H1 (cell line): ENCODE measurements around the gene CYLD. TPM values are rescaled to one million over a fixed set of nuclear protein-coding genes. Genes with fewer than 3 reads are reported as not detected.

Experiments used
- ASH2L ChIP-seq: fragments of 200-600, 300-600 bp; sonication (generic); IDR thresholded peaks from one replicate; pipeline ENCODE4 v1.7.1; 2017; ENCODE audit warnings: low read length
- BACH1 ChIP-seq: IDR thresholded peaks from 2 replicates; pipeline ENCODE4 v1.6.1; 2012; ENCODE audit warnings: low read length, improper control_type of control experiment
- CEBPB ChIP-seq: IDR thresholded peaks from 2 replicates; pipeline ENCODE4 v1.6.1; 2012; ENCODE audit warnings: low read depth, low read length
- CHD1 ChIP-seq: IDR thresholded peaks from 2 replicates; pipeline ENCODE4 v1.6.1; 2012; ENCODE audit warnings: low read depth, low read length, improper control_type of control experiment
- CHD7 ChIP-seq: fragments of 300-600 bp; sonication (generic); IDR thresholded peaks from 2 replicates; pipeline ENCODE4 v1.7.1; 2012; ENCODE audit warnings: low read length, moderate library complexity, mild to moderate bottlenecking, inconsistent platforms; ENCODE audit not compliant: insufficient replicate concordance
- CTBP2 ChIP-seq: IDR thresholded peaks from 2 replicates; pipeline ENCODE4 v1.7.0; 2011; ENCODE audit warnings: borderline replicate concordance, mild to moderate bottlenecking, moderate library complexity, mixed read lengths, low read length; ENCODE audit not compliant: insufficient read depth, insufficient read length
- JUND ChIP-seq: IDR thresholded peaks from 2 replicates; pipeline ENCODE4 v1.6.1; 2011; ENCODE audit warnings: mild to moderate bottlenecking, improper control_type of control experiment, low read length
- MAX ChIP-seq: IDR thresholded peaks from 2 replicates; pipeline ENCODE4 v1.6.1; 2012; ENCODE audit warnings: inconsistent platforms
- NANOG ChIP-seq: IDR thresholded peaks from 2 replicates; pipeline ENCODE4 v1.6.1; 2011; ENCODE audit warnings: low read length, low read depth, mild to moderate bottlenecking, inconsistent platforms; ENCODE audit not compliant: insufficient read depth, poor library complexity, severe bottlenecking
- RBBP5 ChIP-seq: IDR thresholded peaks from 2 replicates; pipeline ENCODE4 v1.7.1; 2012; ENCODE audit warnings: low read depth, mild to moderate bottlenecking, inconsistent platforms, low read length, moderate library complexity, borderline replicate concordance
- SRF ChIP-seq: IDR thresholded peaks from 2 replicates; pipeline ENCODE4 v1.6.1; 2011; ENCODE audit warnings: mild to moderate bottlenecking, low read depth, low read length, moderate library complexity
- SUZ12 ChIP-seq: fragments of 200-600 bp; sonication (generic); IDR thresholded peaks from 2 replicates; pipeline ENCODE4 v1.6.1; 2012; ENCODE audit warnings: mild to moderate bottlenecking, inconsistent platforms, low read length, moderate library complexity, mixed read lengths
- polyA plus RNA-seq, 7 experiments: library from polyadenylated mRNA; depleted of rRNA in 3 of 7; stranded (reverse) in 5 of 7; unstranded in 2 of 7; fragments of >200 nt in 5 of 7; fragments of 200-250 nt in 2 of 7; gene quantifications; 1 replicate in 5 of 7; 2 replicates in 1 of 7; 4 replicates in 1 of 7; pipeline versions ENCODE4 v1.2.1 to v1.2.3, GENCODE V29; 2011 to 2013; ENCODE audit warnings: missing spikeins in 2 of 7, mixed read lengths in 2 of 7
- total RNA-seq: library from RNA; stranded (reverse); fragmentation: NEBNext Ultra II Directional; extraction: Animal tissue kit (Norgen Biotek cat#: 25700); gene quantifications from 2 replicates; pipeline ENCODE4 v1.2.1, GENCODE V29; 2021

CYLD gene
- total and polyA plus RNA-seq, 2 of the 8 experiments (the other 6 are each of a cell fraction or from before 2014, with no cell fraction given), result 3.7 to 18.8 TPM

- TF ChIP-seq CHD7, result no peak
- TF ChIP-seq BACH1, result no peak
- no peak for TF ChIP-seq CEBPB
- TF ChIP-seq RBBP5, result no peak
- no peak for TF ChIP-seq NANOG
- TF ChIP-seq ASH2L, result no peak
- TF ChIP-seq CHD1, result no peak
- no peak for TF ChIP-seq CTBP2
- TF ChIP-seq SUZ12, result no peak
- TF ChIP-seq JUND, result no peak
- TF ChIP-seq SRF, result no peak
- no peak for TF ChIP-seq MAX
These were observed 4.1 kb downstream of the CYLD start (continued) for GRCh38 chr16:50745940-50746339.
